NT2/D1 (cell line): ENCODE measurements around the gene POPDC2.

Experiments used
- SUZ12 ChIP-seq: IDR thresholded peaks from 2 replicates; pipeline ENCODE4 v1.6.1; 2011; ENCODE audit not compliant: insufficient read length, insufficient read depth; ENCODE audit errors: extremely low read depth
- YY1 ChIP-seq: IDR thresholded peaks from 2 replicates; pipeline ENCODE4 v1.6.1; 2011; ENCODE audit not compliant: insufficient read length, insufficient read depth
- ZNF274 ChIP-seq: IDR thresholded peaks from 2 replicates; pipeline ENCODE4 v1.6.1; 2011; ENCODE audit warnings: mild to moderate bottlenecking, low read depth, low read length

DNA sequence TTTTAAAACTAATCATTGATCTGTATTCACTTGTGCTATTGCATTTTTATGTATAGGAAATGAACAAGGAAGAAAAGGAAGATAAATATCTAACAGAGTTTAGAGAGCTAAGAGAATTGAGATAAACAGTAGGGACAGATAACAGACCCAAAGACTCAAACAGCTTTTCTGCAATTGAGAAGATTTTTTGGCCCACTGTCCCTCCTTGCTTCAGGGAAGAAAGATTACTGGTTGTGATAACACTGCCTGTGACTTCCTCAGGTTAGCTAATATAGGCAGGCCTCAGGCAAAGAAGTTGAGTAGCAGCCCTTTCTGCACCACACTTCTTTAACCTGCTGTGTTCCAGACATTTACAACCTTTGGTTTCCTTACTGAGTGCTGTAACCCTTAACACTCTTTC, 19.5 kb upstream of the POPDC2 start:
- no peak for TF ChIP-seq ZNF274
- TF ChIP-seq YY1 = no peak
- TF ChIP-seq SUZ12 = no peak
